MM.1S (cell line): Measurements from ENCODE around the gene C10orf143.

ENCODE experiments used
- CTCF ChIP-seq: fragments of 300-600 bp; sonication (generic); IDR thresholded peaks from 2 replicates; pipeline ENCODE4 v1.5.1; 2016; ENCODE audit warnings: antibody characterized with exemption, low read length, mixed read lengths
- EZH2 ChIP-seq: fragments of 300-600 bp; sonication (generic); optimal IDR thresholded peaks from 2 replicates; pipeline ENCODE3; 2017; ENCODE audit warnings: low read depth, mild to moderate bottlenecking, antibody characterized with exemption, low read length, mixed read lengths
- EZH2phosphoT487 ChIP-seq: fragments of 300-600 bp; sonication (generic); IDR thresholded peaks from 2 replicates; pipeline ENCODE4 v1.6.1; 2018; ENCODE audit warnings: antibody characterized with exemption, low read length

GRCh38 chr10:130062976-130063375 is 47.7 kb downstream of the C10orf143 start:
- TF ChIP-seq CTCF (no peak), EZH2 (no peak), EZH2phosphoT487 (no peak)
